PC-3 (cell line): ENCODE results near the gene LMX1A.

Experiments
- CTCF ChIP-seq: fragments of 300-600 bp; sonication (generic); conservative IDR thresholded peaks from 2 replicates; pipeline ENCODE4 v1.5.1; 2017; ENCODE audit warnings: antibody characterized with exemption, low read depth, mild to moderate bottlenecking, low read length
- EZH2 ChIP-seq: fragments of 300-600 bp; sonication (generic); IDR thresholded peaks from one replicate; pipeline ENCODE4 v1.6.1; 2017; ENCODE audit warnings: antibody characterized with exemption, mild to moderate bottlenecking, low read length; ENCODE audit not compliant: unreplicated experiment

GRCh38 chr1:165355139-165355976 lies 1.2 kb downstream of the LMX1A start:
- no peak for TF ChIP-seq CTCF
- TF ChIP-seq EZH2 = no peak
